NOMO-1 treated with DMSO at 0.1 percent for 48 hours (cell line): Measurements from ENCODE around the gene CSTF3.
A peak's percentile ranks its signal among the peaks of the same experiment; 100 is the strongest.
"Not testable (repeated sequence)": the region's sequence is repeated elsewhere in the genome, so short reads cannot be mapped to it uniquely, and the experiment has no call there.

Source experiments
- DNase-seq: peaks from one replicate; lab custom pipeline; 2025; ENCODE audit not compliant: unreplicated experiment; lab: John Stamatoyannopoulos, UW

The CSTF3 gene

GRCh38 chr11:33160587-33160986 is 693 bp downstream of the CSTF3 start:
- no peak for DNase-seq

- DNase-seq, result peak; percentile 43
Measured at GRCh38 chr11:33160136-33160535, 1.1 kb downstream of the CSTF3 start.

- not testable (repeated sequence) for DNase-seq
Measured at GRCh38 chr11:33159378-33159867, 1.9 kb downstream of the CSTF3 start.

GRCh38 chr11:33158596-33159275 is 2.5 kb downstream of the CSTF3 start:
- no peak for DNase-seq

GRCh38 chr11:33157103-33158027 is 3.9 kb downstream of the CSTF3 start:
- no peak for DNase-seq

- no peak for DNase-seq
Measured at GRCh38 chr11:33151399-33151798, 9.9 kb downstream of the CSTF3 start.

GRCh38 chr11:33147559-33147958 is 13.7 kb downstream of the CSTF3 start:
- no peak for DNase-seq

- no peak for DNase-seq
Measured at GRCh38 chr11:33135768-33136443, 25.4 kb downstream of the CSTF3 start.

- DNase-seq, result no peak
Measured at GRCh38 chr11:33135216-33135615, 26.1 kb downstream of the CSTF3 start.

- DNase-seq, result no peak
Measured at GRCh38 chr11:33134276-33134675, 27.0 kb downstream of the CSTF3 start.

GRCh38 chr11:33133761-33134160 is 27.5 kb downstream of the CSTF3 start:
- DNase-seq, result no peak

GRCh38 chr11:33132510-33132909 is 28.8 kb downstream of the CSTF3 start:
- no peak for DNase-seq

GRCh38 chr11:33128739-33129138 is 32.5 kb downstream of the CSTF3 start:
- no peak for DNase-seq

- DNase-seq, result no peak
Measured at GRCh38 chr11:33125611-33126010, 35.7 kb downstream of the CSTF3 start.

GRCh38 chr11:33125025-33125424 is 36.3 kb downstream of the CSTF3 start:
- DNase-seq, result no peak

- DNase-seq, result not testable (repeated sequence)
Measured at GRCh38 chr11:33122696-33123095, 38.6 kb downstream of the CSTF3 start.

GRCh38 chr11:33116535-33116934 is 44.7 kb downstream of the CSTF3 start:
- no peak for DNase-seq

- no peak for DNase-seq
Measured at GRCh38 chr11:33110083-33110482, 51.2 kb downstream of the CSTF3 start.

- no peak for DNase-seq
Measured at GRCh38 chr11:33109294-33109895, 51.9 kb downstream of the CSTF3 start.

- no peak for DNase-seq
Measured at GRCh38 chr11:33103836-33104235, 57.4 kb downstream of the CSTF3 start.

GRCh38 chr11:33094157-33094556 is 67.1 kb downstream of the CSTF3 start:
- no peak for DNase-seq
